ENCODE measurements around the gene FBN2. TPM values are rescaled to one million over a fixed set of nuclear protein-coding genes. Genes with fewer than 3 reads are reported as not detected.

FBN2 gene
- total and polyA plus RNA-seq, 9 of the 15 experiments (the other 6 are each of a cell fraction or from before 2014, with no cell fraction given), result 0.01 to 0.09 TPM; not detected in 7

DNA sequence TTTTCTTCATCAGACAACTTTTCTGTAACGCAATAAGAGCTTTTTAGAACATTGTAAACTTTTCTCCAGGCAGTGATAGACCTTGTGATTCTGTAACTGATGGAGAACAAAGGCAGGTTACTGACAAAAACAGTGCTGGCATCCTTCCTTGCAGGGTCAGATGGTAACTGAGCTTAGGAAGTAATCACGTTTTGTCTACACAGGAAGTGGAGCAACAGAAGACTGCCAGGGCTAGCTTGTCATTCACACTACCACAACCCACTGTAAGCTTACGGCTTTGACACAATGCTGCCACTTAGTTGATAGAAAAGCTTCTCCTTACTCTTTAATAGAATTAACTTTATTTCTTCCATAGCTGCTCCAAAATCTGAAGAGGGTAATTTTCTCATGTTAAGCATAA, 46.8 kb downstream of the FBN2 start:
- no peaks in the 10 kb centered on the region for H3K9me1 ChIP-seq (ENCODE audit: control insufficient read depth, insufficient read depth, low read length)
- no peak overlapping the region for H3K4me2 ChIP-seq (ENCODE audit: insufficient read depth, low read length)
- H2AFZ ChIP-seq (ENCODE audit: low read depth, low read length), result no peak overlapping the region
- H3K9me3 ChIP-seq (replicated peaks; ENCODE audit: control insufficient read depth, insufficient read depth, low read depth, low read length), result no peaks in the 10 kb centered on the region
- FAIRE-seq, result no peak
- H4K20me1 ChIP-seq (replicated peaks; ENCODE audit: control insufficient read depth, insufficient read depth, low read length), result no peaks in the 10 kb centered on the region
- 4% methylated on average over 3 of the region's 3 CpGs for WGBS (ENCODE audit: insufficient coverage, low coverage, missing lambda C conversion rate)
- CTCF ChIA-PET (ENCODE audit: low intra/inter-chr PET ratio), result no interaction called here
- H3K27ac ChIP-seq (ENCODE audit: extremely low read depth, low read depth, low read length), result no peak overlapping the region
- no peak overlapping the region for H3K4me3 ChIP-seq
- TF ChIP-seq SIX5 (IDR thresholded peaks at IDR 0.05; ENCODE audit: borderline replicate concordance in 1 of 2, insufficient read depth in 1 of 2, low read depth in 1 of 2, low read length in 2 of 2) (no peak), ZNF282 (CRISPR knock-in tag; IDR thresholded peaks at IDR 0.05) (no peak), ZNF274 (IDR thresholded peaks at IDR 0.05; ENCODE audit: borderline replicate concordance, low read depth, low read length) (no peak), NUFIP1 (IDR thresholded peaks at IDR 0.05; ENCODE audit: partially characterized antibody) (no peak), RNF219 (CRISPR knock-in tag; IDR thresholded peaks at IDR 0.05) (no peak), SMC3 (conservative IDR thresholded peaks at IDR 0.05; ENCODE audit: insufficient read depth, low read depth, low read length) (no peak), ZC3H11A (IDR thresholded peaks at IDR 0.05; ENCODE audit: low read depth, low read length) (no peak), SMARCC2 (IDR thresholded peaks at IDR 0.05; ENCODE audit: low read depth) (no peak), EWSR1 (IDR thresholded peaks at IDR 0.05; ENCODE audit: borderline replicate concordance, low read depth, partially characterized antibody) (no peak), GATAD2A (IDR thresholded peaks at IDR 0.05) (no peak), ZKSCAN3 (CRISPR knock-in tag; IDR thresholded peaks at IDR 0.05) (no peak), ZBTB17 (CRISPR knock-in tag; IDR thresholded peaks at IDR 0.05) (no peak), SRSF7 (optimal IDR thresholded peaks at IDR 0.05; ENCODE audit: low read depth, low read length) (no peak), SRF (CRISPR knock-in tag; IDR thresholded peaks at IDR 0.05) (no peak), ARID1B (IDR thresholded peaks at IDR 0.05) (no peak), ZFPM2 (CRISPR knock-in tag; IDR thresholded peaks at IDR 0.05) (no peak), PHF8 (IDR thresholded peaks at IDR 0.05; ENCODE audit: borderline replicate concordance, low read length) (no peak)
- H3K27me3 ChIP-seq (ENCODE audit: control insufficient read depth in 2 of 2, insufficient read depth in 2 of 2, low read length in 2 of 2), result no peaks in the 10 kb centered on the region
- no peaks in the 10 kb centered on the region for H3K36me3 ChIP-seq (ENCODE audit: control insufficient read depth, insufficient read depth, low read length)
- H3K79me2 ChIP-seq (ENCODE audit: control insufficient read depth, insufficient read depth, low read length), result no peaks in the 10 kb centered on the region
- no peak for ATAC-seq
- DNase-seq (ENCODE audit: extremely low read depth in 1 of 4, low spot score in 3 of 4), result no peak
- no TSS peak for BruUV-seq (replicated peaks)
- POLR2A ChIA-PET, result no interaction called here
- in situ Hi-C loops (cut with MboI), result no loop called here
- H3K4me1 ChIP-seq (replicated peaks in 1 of 2; ENCODE audit: control insufficient read depth in 2 of 2, insufficient read depth in 2 of 2, low read length in 2 of 2), result no peaks in the 10 kb centered on the region
- intact Hi-C loops (cut with micrococcal nuclease), result no loop called here
- H3K9ac ChIP-seq (ENCODE audit: insufficient read depth in 1 of 2, low read depth in 2 of 2, low read length in 2 of 2), result no peak overlapping the region
